SU-DHL-6 (cell line): ENCODE measurements around the gene NCLN.

Experiments
- H2AFZ ChIP-seq: fragments of 200-600 bp; sonication (generic); 2 replicates; pipeline ENCODE4 v1.6.1; 2014; ENCODE audit warnings: low read depth, mild to moderate bottlenecking, moderate library complexity, mixed read lengths, antibody characterized with exemption, low read length; ENCODE audit not compliant: severe bottlenecking
- H3F3A ChIP-seq: fragments of 200-600 bp; shearing (Covaris generic); 2 replicates; pipeline ENCODE4 v1.6.0; 2016; ENCODE audit warnings: antibody characterized with exemption, mild to moderate bottlenecking; ENCODE audit not compliant: insufficient read depth
- H3K27ac ChIP-seq: fragments of 200-600 bp; sonication (generic); 2 replicates; pipeline ENCODE4 v1.5.1; 2016; ENCODE audit warnings: low read depth, mild to moderate bottlenecking, low read length, moderate library complexity, mixed read lengths
- H3K27me3 ChIP-seq: fragments of 200-600 bp; sonication (generic), shearing (Covaris generic); 2 replicates; pipeline ENCODE4 v1.6.0; 2014; ENCODE audit warnings: mild to moderate bottlenecking, low read length
- H3K36me3 ChIP-seq: fragments of 200-600 bp; sonication (generic); 2 replicates; pipeline ENCODE4 v1.6.1; 2014; ENCODE audit warnings: mild to moderate bottlenecking, low read length, mixed read lengths
- H3K4me2 ChIP-seq: fragments of 300-600, 200-600 bp; shearing (Covaris generic), sonication (generic); 2 replicates; pipeline ENCODE4 v1.6.0; 2014; ENCODE audit warnings: low read length, low read depth, mild to moderate bottlenecking; ENCODE audit not compliant: poor library complexity, severe bottlenecking
- H3K4me3 ChIP-seq: fragments of 200-600 bp; sonication (generic); 2 replicates; pipeline ENCODE4 v1.5.1; 2014; ENCODE audit warnings: antibody characterized with exemption, low read length, mild to moderate bottlenecking, mixed read lengths; ENCODE audit not compliant: insufficient read depth, poor library complexity, severe bottlenecking
- H3K79me2 ChIP-seq: fragments of 200-600 bp; sonication (generic); 2 replicates; pipeline ENCODE4 v1.6.1; 2014; ENCODE audit warnings: mild to moderate bottlenecking, low read length, moderate library complexity; ENCODE audit not compliant: insufficient read depth
- H3K9ac ChIP-seq: fragments of 200-600 bp; sonication (generic); 2 replicates; pipeline ENCODE4 v1.7.0; 2014; ENCODE audit warnings: mild to moderate bottlenecking, low read length
- H3K9me2 ChIP-seq: fragments of 200-600 bp; sonication (generic); replicated peaks from 2 replicates; pipeline ENCODE4 v1.6.1; 2014; ENCODE audit warnings: low read length; ENCODE audit not compliant: insufficient read depth
- H3K9me3 ChIP-seq: fragments of 200-600 bp; sonication (generic); 2 replicates; pipeline ENCODE4 v1.6.1; 2014; ENCODE audit warnings: low read length, mixed read lengths; ENCODE audit not compliant: insufficient read depth
- H4K20me1 ChIP-seq: fragments of 200-600 bp; sonication (generic); 2 replicates; pipeline ENCODE4 v1.6.1; 2014; ENCODE audit warnings: low read depth, mild to moderate bottlenecking, antibody characterized with exemption, low read length, moderate library complexity, mixed read lengths
- EZH2phosphoT487 ChIP-seq: fragments of 200-600 bp; sonication (generic), shearing (Covaris generic); conservative IDR thresholded peaks from 2 replicates; pipeline ENCODE4 v1.6.1; 2018; ENCODE audit warnings: mild to moderate bottlenecking, antibody characterized with exemption, low read length, moderate library complexity, mixed read lengths
- TF ChIP-seq, protein P1 (sequence below): fragments of 200-600 bp; sonication (generic); IDR thresholded peaks from one replicate; pipeline ENCODE4 v1.5.1; 2017; ENCODE audit warnings: antibody characterized with exemption, mild to moderate bottlenecking, low read length, moderate library complexity; ENCODE audit not compliant: insufficient read depth, poor library complexity, severe bottlenecking

Gene NCLN

GRCh38 chr19:3192684-3193083, 7.0 kb downstream of the NCLN start:
- Histone ChIP-seq H3K27me3 (no peaks in the 10 kb centered on the region), H4K20me1 (no peaks in the 10 kb centered on the region), H3K27ac (no peak overlapping the region), H3K9me3 (no peaks in the 10 kb centered on the region), H3K79me2 (peaks cover 40% of the 10 kb centered on the region), H2AFZ (no peak overlapping the region), H3K9ac (no peak overlapping the region), H3K9me2 (no peaks in the 10 kb centered on the region), H3K4me3 (no peak overlapping the region), H3K36me3 (no peaks in the 10 kb centered on the region), H3F3A (0 out of 2 replicates have a peak, but pooled peaks cover 3% of the 10 kb centered on the region), H3K4me2 (no peak overlapping the region)
- no peak for TF ChIP-seq EZH2phosphoT487
- TF ChIP-seq, protein P1, sequence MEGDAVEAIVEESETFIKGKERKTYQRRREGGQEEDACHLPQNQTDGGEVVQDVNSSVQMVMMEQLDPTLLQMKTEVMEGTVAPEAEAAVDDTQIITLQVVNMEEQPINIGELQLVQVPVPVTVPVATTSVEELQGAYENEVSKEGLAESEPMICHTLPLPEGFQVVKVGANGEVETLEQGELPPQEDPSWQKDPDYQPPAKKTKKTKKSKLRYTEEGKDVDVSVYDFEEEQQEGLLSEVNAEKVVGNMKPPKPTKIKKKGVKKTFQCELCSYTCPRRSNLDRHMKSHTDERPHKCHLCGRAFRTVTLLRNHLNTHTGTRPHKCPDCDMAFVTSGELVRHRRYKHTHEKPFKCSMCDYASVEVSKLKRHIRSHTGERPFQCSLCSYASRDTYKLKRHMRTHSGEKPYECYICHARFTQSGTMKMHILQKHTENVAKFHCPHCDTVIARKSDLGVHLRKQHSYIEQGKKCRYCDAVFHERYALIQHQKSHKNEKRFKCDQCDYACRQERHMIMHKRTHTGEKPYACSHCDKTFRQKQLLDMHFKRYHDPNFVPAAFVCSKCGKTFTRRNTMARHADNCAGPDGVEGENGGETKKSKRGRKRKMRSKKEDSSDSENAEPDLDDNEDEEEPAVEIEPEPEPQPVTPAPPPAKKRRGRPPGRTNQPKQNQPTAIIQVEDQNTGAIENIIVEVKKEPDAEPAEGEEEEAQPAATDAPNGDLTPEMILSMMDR = no peak

DNA sequence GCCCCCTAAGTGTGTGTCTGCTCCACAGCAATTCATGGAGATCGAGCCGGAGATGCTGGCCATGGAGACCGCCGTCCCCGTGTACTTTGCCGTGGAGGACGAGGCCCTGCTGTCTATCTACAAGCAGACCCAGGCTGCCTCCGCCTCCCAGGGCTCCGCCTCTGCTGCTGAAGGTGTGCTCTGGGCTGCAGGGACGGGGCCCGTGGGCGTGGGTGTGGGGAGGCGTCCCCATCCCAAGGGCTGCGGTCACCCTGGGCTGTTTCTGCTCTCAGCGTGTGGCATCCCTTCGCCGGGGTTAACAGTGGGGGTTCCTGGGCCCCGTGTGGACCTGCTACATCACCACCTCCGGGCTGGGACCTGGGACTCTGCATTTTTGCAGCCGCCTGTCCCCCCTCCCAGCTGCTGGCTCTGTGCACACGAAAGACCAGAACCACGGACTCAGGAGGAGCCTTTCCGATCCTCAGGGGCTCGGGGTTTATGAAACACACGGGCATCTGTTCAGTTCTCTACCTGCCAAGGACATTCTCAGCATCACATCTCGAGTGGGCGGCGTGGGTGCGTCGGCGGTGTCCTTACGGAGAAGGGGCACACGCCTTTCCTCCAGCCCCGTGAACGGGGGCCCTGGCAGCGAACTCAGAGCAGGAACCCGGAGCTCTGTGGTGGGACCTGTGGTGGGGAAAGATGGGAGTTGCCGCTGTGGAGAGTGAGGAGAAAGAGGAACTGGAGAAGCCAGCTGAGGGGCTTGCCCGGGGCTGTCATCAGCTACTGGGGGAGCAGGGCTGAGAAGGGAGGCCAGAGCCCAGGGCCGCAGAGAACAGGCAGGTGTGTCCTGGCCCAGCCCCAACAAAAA, 7.8 kb downstream of the NCLN start:
- Histone ChIP-seq H3K4me2 (no peak overlapping the region), H3K79me2 (peaks cover 32% of the 10 kb centered on the region), H3K36me3 (no peaks in the 10 kb centered on the region), H3F3A (0 out of 2 replicates have a peak, but pooled peaks cover 3% of the 10 kb centered on the region), H4K20me1 (no peaks in the 10 kb centered on the region), H3K9ac (no peak overlapping the region), H3K9me3 (no peaks in the 10 kb centered on the region), H3K9me2 (no peaks in the 10 kb centered on the region), H2AFZ (no peak overlapping the region), H3K4me3 (no peak overlapping the region), H3K27me3 (no peaks in the 10 kb centered on the region), H3K27ac (no peak overlapping the region)
- TF ChIP-seq, protein P1 = no peak
- TF ChIP-seq EZH2phosphoT487 = no peak

- no peaks in the 10 kb centered on the region for H3K9me2 ChIP-seq
- H3K79me2 ChIP-seq = peaks cover 23% of the 10 kb centered on the region
- H4K20me1 ChIP-seq = no peaks in the 10 kb centered on the region
- no peak for TF ChIP-seq EZH2phosphoT487
- TF ChIP-seq, protein P1 = no peak
- H3K27ac ChIP-seq = no peak overlapping the region
- H3F3A ChIP-seq = 0 out of 2 replicates have a peak, but pooled peaks cover 3% of the 10 kb centered on the region
- no peaks in the 10 kb centered on the region for H3K27me3 ChIP-seq
- H3K4me2 ChIP-seq = no peak overlapping the region
- H3K36me3 ChIP-seq = no peaks in the 10 kb centered on the region
- H3K9me3 ChIP-seq = no peaks in the 10 kb centered on the region
- no peak overlapping the region for H3K9ac ChIP-seq
- no peak overlapping the region for H2AFZ ChIP-seq
- no peak overlapping the region for H3K4me3 ChIP-seq
These were observed 8.7 kb downstream of the NCLN start for GRCh38 chr19:3194106-3195087.
